Vein endothelial cell (primary cell): ENCODE results near the gene C18orf54. TPM values are rescaled to one million over a fixed set of nuclear protein-coding genes. Genes with fewer than 3 reads are reported as not detected.

ENCODE experiments used
- small RNA-seq: library from RNA; depleted of rRNA; stranded (forward); fragments of <200 nt; gene quantifications from one replicate; pipeline ENCODE3, GENCODE V24; 2012
- total RNA-seq: library from RNA; depleted of rRNA; stranded (reverse); fragments of >200 nt; gene quantifications from 2 replicates; pipeline ENCODE4 v1.2.3, GENCODE V29; 2012

The C18orf54 gene
- 3.9 and 7.0 TPM in 2 replicates for total RNA-seq

DNA sequence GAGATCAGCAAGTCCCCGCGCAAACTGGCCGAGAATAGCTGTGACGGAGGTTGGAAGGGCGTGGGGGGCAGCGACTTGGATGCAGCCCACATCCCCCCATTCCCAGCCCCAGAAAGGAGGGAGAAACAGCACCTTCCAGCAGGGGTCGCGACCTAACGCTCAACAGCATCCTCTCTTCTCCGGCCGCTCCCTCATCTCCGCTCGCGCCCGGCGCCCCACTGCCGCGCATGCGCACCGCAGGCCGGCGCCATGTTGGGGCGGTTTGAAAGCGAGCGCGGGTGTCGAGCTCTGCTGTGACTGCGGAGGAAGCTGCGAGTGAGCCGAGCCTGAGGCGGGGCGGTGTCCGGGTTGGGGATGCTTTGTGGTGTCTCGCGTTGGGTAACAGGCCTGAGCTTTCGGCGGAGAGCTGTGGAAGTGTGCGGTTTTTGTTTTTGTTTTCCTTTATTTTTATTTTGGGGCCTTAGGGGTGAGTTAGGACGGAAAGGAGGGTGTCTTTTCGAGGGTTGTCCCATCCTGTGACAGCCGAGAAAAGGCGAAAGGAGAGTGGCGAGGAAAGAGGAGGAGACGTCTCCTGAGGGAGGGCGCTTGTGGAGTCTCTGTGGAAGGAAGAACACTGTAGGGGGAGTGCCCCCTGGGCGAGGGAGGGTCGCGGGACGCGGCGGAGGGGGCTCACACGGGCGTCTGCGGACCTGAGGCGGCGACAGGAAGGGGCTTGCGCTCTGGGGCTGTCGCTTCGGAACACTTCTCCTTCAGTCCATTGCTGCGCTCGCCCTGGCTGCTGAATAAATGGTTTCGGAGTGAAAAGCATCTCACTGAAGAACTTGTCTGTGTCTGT is at the start of gene C18orf54, which contains the start of gene STARD6:
Gene C18orf54, plus strand, starts transcription at position 247 of the 835 bp plus-strand sequence. CDS start 2,667 bp downstream, outside the sequence.
Gene STARD6, minus strand, starts transcription at position 199 of the 835 bp plus-strand sequence. CDS start 3,285 bp downstream, outside the sequence.

Small RNAs within 50 kb of the gene (small RNA-seq; reads per million reads assigned to genes)
- gene SNRPGP2 = not detected

Other genes starting within 250 kb of the C18orf54 start
- 26.1 and 36.1 TPM in 2 replicates for gene MBD2, start 133.2 kb upstream of the C18orf54 start, total RNA-seq
- 21.4 and 22.2 TPM in 2 replicates for gene POLI, start 88.4 kb upstream of the C18orf54 start, total RNA-seq
- gene STARD6, start within 50 bp of the C18orf54 start, total RNA-seq = 0.29 and 0.33 TPM in 2 replicates
- gene DYNAP, start 233.3 kb downstream of the C18orf54 start, total RNA-seq = not detected in 2 replicates